Calu3 (cell line): ENCODE data around the gene OMP. TPM values are rescaled to one million over a fixed set of nuclear protein-coding genes. Genes with fewer than 3 reads are reported as not detected.

Source experiments
- BruUV-seq: library from RNA; stranded (reverse); fragments of 400-500 nt; replicated peaks from 2 replicates; lab custom pipeline; 2021; lab: Mats Ljungman, UMichigan
- CTCF ChIA-PET: fragments of 300-600 bp; sonication (Branson Sonifier 250); formaldehyde crosslinking; loops from one replicate; lab custom pipeline; 2022; ENCODE audit warnings: antibody characterized with exemption; lab: Charles Lee
- DNase-seq: peaks from one replicate; pipeline ENCODE4 v3.0.0; 2022
- H3K27ac Mint-ChIP-seq: one replicate; pipeline ENCODE4 v1.8.0; 2022; ENCODE audit warnings: mixed read lengths; ENCODE audit not compliant: unreplicated experiment
- H3K27me3 Mint-ChIP-seq: one replicate; pipeline ENCODE4 v1.8.0; 2022; ENCODE audit warnings: mixed read lengths; ENCODE audit not compliant: unreplicated experiment
- H3K36me3 Mint-ChIP-seq: one replicate; pipeline ENCODE4 v1.8.0; 2022; ENCODE audit warnings: mild to moderate bottlenecking, moderate library complexity, mixed read lengths; ENCODE audit not compliant: insufficient read depth, unreplicated experiment
- H3K4me1 Mint-ChIP-seq: one replicate; pipeline ENCODE4 v1.8.0; 2022; ENCODE audit warnings: mild to moderate bottlenecking, low read depth, mixed read lengths; ENCODE audit not compliant: unreplicated experiment
- H3K4me3 Mint-ChIP-seq: one replicate; pipeline ENCODE4 v1.8.0; 2022; ENCODE audit warnings: mild to moderate bottlenecking, low read depth, moderate library complexity, mixed read lengths; ENCODE audit not compliant: unreplicated experiment
- H3K9me3 Mint-ChIP-seq: one replicate; pipeline ENCODE4 v1.8.0; 2022; ENCODE audit warnings: low read depth, mixed read lengths; ENCODE audit not compliant: unreplicated experiment
- intact Hi-C: fragments of 100-400 bp; cut with micrococcal nuclease; formaldehyde crosslinking; loops from one replicate; pipeline ENCODE4 v1.10.0; 2022; ENCODE audit not compliant: unreplicated experiment
- total RNA-seq: library from RNA; stranded (reverse); gene quantifications from 2 replicates; pipeline ENCODE4 v1.2.3, GENCODE V29; 2022
- TF ChIP-seq, protein P1 (sequence below): fragments of 200-600 bp; IDR thresholded peaks from one replicate; pipeline ENCODE4 v1.8.0; 2022; ENCODE audit warnings: antibody characterized with exemption; ENCODE audit not compliant: unreplicated experiment

The OMP gene
- total RNA-seq, 1 experiment from 2014 or later: 1.1 TPM

DNA sequence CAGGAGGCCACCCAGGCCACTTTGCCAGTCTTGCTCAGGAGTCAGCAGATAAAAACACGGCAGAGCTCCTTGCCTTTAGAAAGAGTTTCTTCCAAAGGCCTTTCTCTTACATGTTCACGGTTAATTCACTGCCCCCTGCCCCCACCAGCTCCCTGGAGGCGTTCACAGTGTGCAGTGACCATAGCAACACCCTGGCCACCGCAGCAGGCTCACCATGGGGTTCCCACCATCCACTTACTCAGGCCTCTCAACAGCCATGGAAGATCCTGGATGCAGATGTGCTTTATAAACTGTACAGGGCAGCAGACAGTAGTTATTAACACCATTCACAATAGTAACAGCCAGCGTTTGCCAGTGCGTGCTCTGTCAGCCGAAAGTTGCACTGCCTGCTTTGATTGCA lies 14.9 kb downstream of the OMP start:
- intact Hi-C loops: no loop called here
- Mint-ChIP-seq H3K27me3 (no peaks in the 10 kb centered on the region), H3K4me3 (no peak overlapping the region), H3K4me1 (no peaks in the 10 kb centered on the region), H3K36me3 (peaks cover 6% of the 10 kb centered on the region), H3K27ac (no peak overlapping the region), H3K9me3 (no peaks in the 10 kb centered on the region)
- DNase-seq: no peak
- BruUV-seq: no TSS peak
- TF ChIP-seq, protein P1, sequence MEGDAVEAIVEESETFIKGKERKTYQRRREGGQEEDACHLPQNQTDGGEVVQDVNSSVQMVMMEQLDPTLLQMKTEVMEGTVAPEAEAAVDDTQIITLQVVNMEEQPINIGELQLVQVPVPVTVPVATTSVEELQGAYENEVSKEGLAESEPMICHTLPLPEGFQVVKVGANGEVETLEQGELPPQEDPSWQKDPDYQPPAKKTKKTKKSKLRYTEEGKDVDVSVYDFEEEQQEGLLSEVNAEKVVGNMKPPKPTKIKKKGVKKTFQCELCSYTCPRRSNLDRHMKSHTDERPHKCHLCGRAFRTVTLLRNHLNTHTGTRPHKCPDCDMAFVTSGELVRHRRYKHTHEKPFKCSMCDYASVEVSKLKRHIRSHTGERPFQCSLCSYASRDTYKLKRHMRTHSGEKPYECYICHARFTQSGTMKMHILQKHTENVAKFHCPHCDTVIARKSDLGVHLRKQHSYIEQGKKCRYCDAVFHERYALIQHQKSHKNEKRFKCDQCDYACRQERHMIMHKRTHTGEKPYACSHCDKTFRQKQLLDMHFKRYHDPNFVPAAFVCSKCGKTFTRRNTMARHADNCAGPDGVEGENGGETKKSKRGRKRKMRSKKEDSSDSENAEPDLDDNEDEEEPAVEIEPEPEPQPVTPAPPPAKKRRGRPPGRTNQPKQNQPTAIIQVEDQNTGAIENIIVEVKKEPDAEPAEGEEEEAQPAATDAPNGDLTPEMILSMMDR: no peak
- CTCF ChIA-PET: no interaction called here

DNA sequence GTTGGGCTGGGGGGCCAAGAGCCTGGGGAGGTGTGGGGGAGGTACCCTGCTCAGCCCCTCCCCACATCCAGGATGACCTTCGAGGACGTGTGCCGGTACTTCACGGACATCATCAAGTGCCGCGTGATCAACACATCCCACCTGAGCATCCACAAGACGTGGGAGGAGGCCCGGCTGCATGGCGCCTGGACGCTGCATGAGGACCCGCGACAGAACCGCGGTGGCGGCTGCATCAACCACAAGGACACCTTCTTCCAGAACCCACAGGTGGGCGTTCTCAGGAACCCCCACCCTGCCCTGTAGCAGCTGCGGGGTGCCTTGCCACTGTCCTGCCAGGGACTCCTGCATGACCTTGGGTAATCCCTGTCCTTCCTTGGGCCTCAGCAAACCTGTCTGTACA lies 15.4 kb downstream of the OMP start:
- no peaks in the 10 kb centered on the region for H3K27me3 Mint-ChIP-seq
- no peak overlapping the region for H3K4me3 Mint-ChIP-seq
- no peaks in the 10 kb centered on the region for H3K9me3 Mint-ChIP-seq
- peaks cover 6% of the 10 kb centered on the region for H3K36me3 Mint-ChIP-seq
- BruUV-seq: no TSS peak
- intact Hi-C loops: no loop called here
- CTCF ChIA-PET: interaction anchor here (0.6 kb wide), 1 partner anchor 36 kb away, joined by 3 read pairs; no protein-coding TSS in a partner anchor
- no peak overlapping the region for H3K27ac Mint-ChIP-seq
- no peak for DNase-seq
- H3K4me1 Mint-ChIP-seq: no peaks in the 10 kb centered on the region
- TF ChIP-seq, protein P1: no peak

DNA sequence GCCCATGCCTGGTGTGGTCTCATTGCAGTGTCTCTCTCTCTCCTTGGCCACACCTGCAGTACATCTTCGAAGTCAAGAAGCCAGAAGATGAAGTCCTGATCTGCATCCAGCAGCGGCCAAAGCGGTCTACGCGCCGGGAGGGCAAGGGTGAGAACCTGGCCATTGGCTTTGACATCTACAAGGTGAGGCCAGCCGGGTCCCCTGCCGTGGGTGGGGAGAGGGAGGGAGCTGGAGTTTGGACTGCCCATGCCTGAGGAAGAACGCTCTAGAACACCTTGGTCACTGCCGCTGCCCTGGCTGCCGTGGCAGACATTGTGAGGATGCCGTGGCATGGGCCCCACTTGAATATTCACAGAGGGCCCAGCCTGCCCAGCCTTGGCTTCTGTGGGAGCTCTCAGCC lies 16.3 kb downstream of the OMP start:
- Mint-ChIP-seq H3K9me3 (no peaks in the 10 kb centered on the region), H3K4me3 (no peak overlapping the region), H3K4me1 (no peaks in the 10 kb centered on the region), H3K27me3 (no peaks in the 10 kb centered on the region), H3K27ac (no peak overlapping the region), H3K36me3 (peaks cover 9% of the 10 kb centered on the region)
- CTCF ChIA-PET: no interaction called here
- TF ChIP-seq, protein P1: no peak
- BruUV-seq: no TSS peak
- DNase-seq: no peak
- intact Hi-C loops: no loop called here

DNA sequence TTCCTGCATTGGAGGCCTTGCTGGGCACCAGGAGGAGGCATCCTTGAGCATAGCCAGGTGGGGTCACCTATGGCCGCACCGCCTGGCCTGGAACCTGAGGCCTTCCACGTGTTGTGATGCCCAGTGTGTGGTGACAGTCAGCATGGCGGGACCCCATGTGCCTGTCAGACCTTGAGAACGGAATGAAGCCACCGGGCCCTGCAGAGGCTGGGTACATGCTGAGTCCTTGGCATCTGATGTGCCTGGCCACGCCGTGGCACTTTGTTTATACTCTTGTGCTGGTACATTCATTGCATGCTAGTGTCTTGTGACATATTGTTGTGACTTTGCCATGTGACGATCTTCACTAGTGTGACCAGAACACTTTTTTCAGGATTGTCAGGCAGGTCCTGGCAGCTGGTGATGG lies 16.9 kb downstream of the OMP start:
- no peak for DNase-seq
- no TSS peak for BruUV-seq
- no peaks in the 10 kb centered on the region for H3K9me3 Mint-ChIP-seq
- intact Hi-C loops: no loop called here
- TF ChIP-seq, protein P1: no peak
- no peaks in the 10 kb centered on the region for H3K4me1 Mint-ChIP-seq
- CTCF ChIA-PET: interaction anchor here (1.2 kb wide), 1 partner anchor 12 kb away, joined by 3 read pairs; no protein-coding TSS in a partner anchor
- H3K27me3 Mint-ChIP-seq: no peaks in the 10 kb centered on the region
- H3K36me3 Mint-ChIP-seq: peaks cover 12% of the 10 kb centered on the region
- H3K27ac Mint-ChIP-seq: no peak overlapping the region
- H3K4me3 Mint-ChIP-seq: no peak overlapping the region
